ENCODE results near the gene SUGP1. TPM values are rescaled to one million over a fixed set of nuclear protein-coding genes. Genes with fewer than 3 reads are reported as not detected.

The SUGP1 gene
- total RNA-seq, 4 donors from 2014 or later = 29.7 to 51.0 (median 39.8) TPM

DNA sequence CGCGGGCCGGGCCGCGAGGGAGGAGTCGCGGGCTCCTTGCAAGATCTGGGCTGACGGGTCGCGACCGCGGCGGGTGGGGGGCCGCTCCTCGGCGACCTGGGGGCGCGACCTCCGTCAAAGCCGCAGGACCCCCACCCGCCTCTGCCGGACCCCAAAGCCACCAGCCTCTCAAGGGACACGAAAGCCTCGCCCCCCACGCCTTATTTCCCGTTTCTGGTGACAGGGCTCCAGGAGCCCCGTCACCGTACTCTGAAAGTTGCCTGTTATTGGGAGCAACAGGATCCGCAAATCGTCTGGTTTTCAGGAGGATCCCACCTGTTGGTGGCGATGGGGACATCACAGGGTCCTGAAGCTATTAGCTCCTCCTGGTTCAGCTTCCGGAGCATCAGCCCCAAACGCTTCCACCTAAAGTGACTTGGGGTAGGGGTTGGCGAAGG is 850 bp upstream of the SUGP1 start:
- H3K27me3 ChIP-seq = no peaks in the 10 kb centered on the region
- no peak for ATAC-seq
- intact Hi-C loops (cut with DNase I; ENCODE audit: low total_unique reads) = loop anchor here (2.0 to 5.0 kb wide), 4 partner anchors 86 to 341 kb away; partner anchors contain the start of genes ATP13A1, BORCS8, GATAD2A and RFXANK

DNA sequence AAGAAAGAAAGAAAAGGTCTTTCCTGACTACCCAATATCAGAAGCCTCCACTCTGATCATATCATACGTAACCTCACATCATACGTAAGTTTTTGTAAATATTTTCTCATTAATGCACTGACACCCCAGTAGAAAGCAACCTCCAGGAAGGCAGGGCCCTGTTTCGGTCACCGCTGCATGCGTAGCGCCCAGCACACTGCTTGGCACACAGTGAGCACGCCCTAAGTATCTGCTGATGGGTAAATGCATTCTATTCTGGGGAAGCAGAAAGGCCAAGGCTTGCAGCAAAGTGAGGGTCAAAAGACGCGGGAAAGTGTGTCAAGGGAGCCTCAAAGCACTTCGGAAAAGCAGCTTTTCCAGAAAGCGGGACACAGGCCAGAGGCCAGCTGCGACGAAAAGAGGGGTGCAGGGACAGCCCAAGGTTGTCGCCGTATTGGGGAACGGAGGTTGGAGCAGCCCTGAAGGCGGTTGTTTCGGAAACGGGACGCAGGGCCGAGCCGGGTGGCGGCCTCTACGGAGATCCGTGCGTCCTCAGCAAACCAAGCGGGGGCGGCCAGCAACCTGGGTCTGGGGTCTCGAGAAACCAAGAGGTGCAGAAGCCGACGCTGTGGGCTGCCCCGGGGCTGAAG is 463 bp downstream of the SUGP1 start:
- H3K27me3 ChIP-seq = no peaks in the 10 kb centered on the region
- peak overlapping the region; percentile 80 to 96 (median 93) for H3K4me3 ChIP-seq
- ATAC-seq (no peak), DNase-seq (no peak)
- H3K4me1 ChIP-seq = peaks cover 42 to 50% of the 10 kb centered on the region in 2 donors
- in situ Hi-C loops (cut with MboI; ENCODE audit: low sequenced_read_pairs in 4 of 4) = no loop called here
- no peaks in the 10 kb centered on the region for H3K9me3 ChIP-seq
- peaks cover 0 to 9% of the 10 kb centered on the region in 2 donors for H3K36me3 ChIP-seq
- intact Hi-C loops (cut with DNase I; ENCODE audit: low total_unique reads) = loop anchor here (2.0 to 10.0 kb wide), 5 partner anchors 87 to 685 kb away; partner anchors contain the start of genes ATP13A1, BORCS8, GATAD2A and KLHL26
- no peak for TF ChIP-seq POLR2A (IDR thresholded peaks at IDR 0.05)
- TF ChIP-seq, protein P1, sequence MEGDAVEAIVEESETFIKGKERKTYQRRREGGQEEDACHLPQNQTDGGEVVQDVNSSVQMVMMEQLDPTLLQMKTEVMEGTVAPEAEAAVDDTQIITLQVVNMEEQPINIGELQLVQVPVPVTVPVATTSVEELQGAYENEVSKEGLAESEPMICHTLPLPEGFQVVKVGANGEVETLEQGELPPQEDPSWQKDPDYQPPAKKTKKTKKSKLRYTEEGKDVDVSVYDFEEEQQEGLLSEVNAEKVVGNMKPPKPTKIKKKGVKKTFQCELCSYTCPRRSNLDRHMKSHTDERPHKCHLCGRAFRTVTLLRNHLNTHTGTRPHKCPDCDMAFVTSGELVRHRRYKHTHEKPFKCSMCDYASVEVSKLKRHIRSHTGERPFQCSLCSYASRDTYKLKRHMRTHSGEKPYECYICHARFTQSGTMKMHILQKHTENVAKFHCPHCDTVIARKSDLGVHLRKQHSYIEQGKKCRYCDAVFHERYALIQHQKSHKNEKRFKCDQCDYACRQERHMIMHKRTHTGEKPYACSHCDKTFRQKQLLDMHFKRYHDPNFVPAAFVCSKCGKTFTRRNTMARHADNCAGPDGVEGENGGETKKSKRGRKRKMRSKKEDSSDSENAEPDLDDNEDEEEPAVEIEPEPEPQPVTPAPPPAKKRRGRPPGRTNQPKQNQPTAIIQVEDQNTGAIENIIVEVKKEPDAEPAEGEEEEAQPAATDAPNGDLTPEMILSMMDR (IDR thresholded peaks at IDR 0.05 in 4 of 5, conservative IDR thresholded peaks at IDR 0.05 in 1 of 5) = no peak
- H3K27ac ChIP-seq = peak overlapping the region; percentile 88 to 98 (median 92)

More for the DNA sequence above, 850 bp upstream of the SUGP1 start:
- Histone ChIP-seq H3K36me3 (peaks cover 0 to 9% of the 10 kb centered on the region in 2 donors), H3K9me3 (no peaks in the 10 kb centered on the region), H3K4me3 (peak overlapping the region; percentile 80 to 96 (median 93)), H3K27ac (peak overlapping the region; percentile 88 to 98 (median 92)), H3K4me1 (peaks cover 48 to 59% of the 10 kb centered on the region in 2 donors)
- DNase-seq = no peak
- TF ChIP-seq POLR2A (IDR thresholded peaks at IDR 0.05) = no peak
- TF ChIP-seq, protein P1 (IDR thresholded peaks at IDR 0.05 in 4 of 5, conservative IDR thresholded peaks at IDR 0.05 in 1 of 5) = no peak
- in situ Hi-C loops (cut with MboI; ENCODE audit: low sequenced_read_pairs in 4 of 4) = no loop called here

DNA sequence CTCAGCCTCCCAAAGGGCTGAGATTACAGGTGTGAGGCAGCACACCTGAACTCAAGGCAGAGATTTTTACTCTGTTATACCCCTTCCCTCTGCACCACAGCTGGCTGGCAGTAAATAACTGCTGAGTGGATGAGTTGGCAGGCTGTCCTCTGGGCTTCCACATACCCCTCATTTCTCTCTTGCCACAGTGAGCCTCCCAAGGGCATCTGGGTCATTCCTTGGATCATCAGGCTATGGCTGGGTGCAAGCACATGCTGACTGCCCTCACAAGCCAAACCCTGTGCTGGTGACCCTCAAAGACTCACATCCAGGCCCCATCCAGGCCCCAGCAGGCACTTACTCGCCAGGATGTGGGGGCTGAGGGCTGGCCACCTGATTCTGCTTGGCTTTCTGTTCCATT is 4.2 kb downstream of the SUGP1 start:
- Histone ChIP-seq H3K9me3 (no peaks in the 10 kb centered on the region), H3K36me3 (peaks cover 0 to 30% of the 10 kb centered on the region in 2 donors), H3K4me1 (peaks cover 15 to 16% of the 10 kb centered on the region in 2 donors), H3K27ac (peak overlapping the region in 1 of 4 donors; percentile 13), H3K4me3 (no peak overlapping the region), H3K27me3 (no peaks in the 10 kb centered on the region)
- in situ Hi-C loops (cut with MboI; ENCODE audit: low sequenced_read_pairs in 4 of 4) = no loop called here
- DNase-seq (no peak), ATAC-seq (no peak)
- intact Hi-C loops (cut with DNase I; ENCODE audit: low total_unique reads) = loop anchor here (10.0 kb wide), 1 partner anchor 681 kb away; the partner anchor contains the start of gene KLHL26
- TF ChIP-seq, protein P1 (IDR thresholded peaks at IDR 0.05 in 4 of 5, conservative IDR thresholded peaks at IDR 0.05 in 1 of 5) = no peak
- no peak for TF ChIP-seq POLR2A (IDR thresholded peaks at IDR 0.05)

DNA sequence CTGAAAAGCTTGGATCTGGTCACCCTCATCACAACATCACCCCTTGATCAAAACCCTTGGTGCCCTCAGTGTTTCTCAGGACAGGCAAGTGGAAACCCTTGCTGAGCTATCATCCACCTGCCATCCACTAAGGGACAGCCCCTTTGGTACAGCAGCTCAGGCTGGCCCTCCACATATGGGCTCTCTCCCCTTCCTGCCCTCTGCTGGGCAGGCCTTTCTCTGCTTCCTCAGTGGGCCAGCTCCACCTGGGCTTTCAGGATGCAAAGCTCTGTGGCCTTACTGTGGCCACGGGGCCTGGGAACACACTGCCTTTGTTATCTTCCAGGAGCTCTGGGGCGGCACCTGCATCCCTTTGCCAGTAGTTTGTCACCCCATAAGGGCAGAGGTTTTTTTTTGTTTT is 4.9 kb downstream of the SUGP1 start:
- H3K4me1 ChIP-seq = peaks cover 15 to 16% of the 10 kb centered on the region in 2 donors
- H3K9me3 ChIP-seq = no peaks in the 10 kb centered on the region
- in situ Hi-C loops (cut with MboI; ENCODE audit: low sequenced_read_pairs in 4 of 4) (no loop called here), intact Hi-C loops (cut with DNase I; ENCODE audit: low total_unique reads) (loop anchor here (10.0 kb wide), 1 partner anchor 681 kb away; the partner anchor contains the start of gene KLHL26)
- H3K27me3 ChIP-seq = no peaks in the 10 kb centered on the region
- ATAC-seq = no peak
- peaks cover 0 to 30% of the 10 kb centered on the region in 2 donors for H3K36me3 ChIP-seq
- TF ChIP-seq, protein P1 (IDR thresholded peaks at IDR 0.05 in 4 of 5, conservative IDR thresholded peaks at IDR 0.05 in 1 of 5) = no peak
- no peak for TF ChIP-seq POLR2A (IDR thresholded peaks at IDR 0.05)
- no peak overlapping the region for H3K4me3 ChIP-seq
- no peak for DNase-seq
- no peak overlapping the region for H3K27ac ChIP-seq
